ENCODE data around the gene MYOM1. TPM values are rescaled to one million over a fixed set of nuclear protein-coding genes. Genes with fewer than 3 reads are reported as not detected.

The MYOM1 gene
- total RNA-seq, 1 donor from 2014 or later: 1.1 TPM

- Mint-ChIP-seq H3K9me3 (ENCODE audit: low read depth) (peaks cover 13% of the 10 kb centered on the region), H3K27ac (no peak overlapping the region), H3K36me3 (ENCODE audit: insufficient read depth) (peaks cover 9% of the 10 kb centered on the region), H3K27me3 (no peaks in the 10 kb centered on the region), H3K4me3 (ENCODE audit: low read depth) (no peak overlapping the region), H3K4me1 (ENCODE audit: low read depth) (peaks cover 12% of the 10 kb centered on the region)
- TF ChIP-seq, protein P1, sequence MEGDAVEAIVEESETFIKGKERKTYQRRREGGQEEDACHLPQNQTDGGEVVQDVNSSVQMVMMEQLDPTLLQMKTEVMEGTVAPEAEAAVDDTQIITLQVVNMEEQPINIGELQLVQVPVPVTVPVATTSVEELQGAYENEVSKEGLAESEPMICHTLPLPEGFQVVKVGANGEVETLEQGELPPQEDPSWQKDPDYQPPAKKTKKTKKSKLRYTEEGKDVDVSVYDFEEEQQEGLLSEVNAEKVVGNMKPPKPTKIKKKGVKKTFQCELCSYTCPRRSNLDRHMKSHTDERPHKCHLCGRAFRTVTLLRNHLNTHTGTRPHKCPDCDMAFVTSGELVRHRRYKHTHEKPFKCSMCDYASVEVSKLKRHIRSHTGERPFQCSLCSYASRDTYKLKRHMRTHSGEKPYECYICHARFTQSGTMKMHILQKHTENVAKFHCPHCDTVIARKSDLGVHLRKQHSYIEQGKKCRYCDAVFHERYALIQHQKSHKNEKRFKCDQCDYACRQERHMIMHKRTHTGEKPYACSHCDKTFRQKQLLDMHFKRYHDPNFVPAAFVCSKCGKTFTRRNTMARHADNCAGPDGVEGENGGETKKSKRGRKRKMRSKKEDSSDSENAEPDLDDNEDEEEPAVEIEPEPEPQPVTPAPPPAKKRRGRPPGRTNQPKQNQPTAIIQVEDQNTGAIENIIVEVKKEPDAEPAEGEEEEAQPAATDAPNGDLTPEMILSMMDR (IDR thresholded peaks at IDR 0.05; ENCODE audit: unreplicated experiment): no peak
- DNase-seq (ENCODE audit: low spot score, unreplicated experiment): no peak
Measured at GRCh38 chr18:3056311-3056710, 163.5 kb downstream of the MYOM1 start.

- H3K36me3 Mint-ChIP-seq (ENCODE audit: insufficient read depth): peaks cover 9% of the 10 kb centered on the region
- DNase-seq (ENCODE audit: low spot score, unreplicated experiment): no peak
- peaks cover 16% of the 10 kb centered on the region for H3K4me1 Mint-ChIP-seq (ENCODE audit: low read depth)
- H3K4me3 Mint-ChIP-seq (ENCODE audit: low read depth): no peak overlapping the region
- TF ChIP-seq, protein P1 (IDR thresholded peaks at IDR 0.05; ENCODE audit: unreplicated experiment): no peak
- peaks cover 13% of the 10 kb centered on the region for H3K9me3 Mint-ChIP-seq (ENCODE audit: low read depth)
- no peaks in the 10 kb centered on the region for H3K27me3 Mint-ChIP-seq
- no peak overlapping the region for H3K27ac Mint-ChIP-seq
Measured at GRCh38 chr18:3055816-3056215, 164.0 kb downstream of the MYOM1 start.

GRCh38 chr18:3055186-3055728, 164.5 kb downstream of the MYOM1 start:
- peaks cover 9% of the 10 kb centered on the region for H3K36me3 Mint-ChIP-seq (ENCODE audit: insufficient read depth)
- no peaks in the 10 kb centered on the region for H3K27me3 Mint-ChIP-seq
- H3K9me3 Mint-ChIP-seq (ENCODE audit: low read depth): peaks cover 13% of the 10 kb centered on the region
- TF ChIP-seq, protein P1 (IDR thresholded peaks at IDR 0.05; ENCODE audit: unreplicated experiment): no peak
- no peak overlapping the region for H3K4me3 Mint-ChIP-seq (ENCODE audit: low read depth)
- no peak for DNase-seq (ENCODE audit: low spot score, unreplicated experiment)
- H3K4me1 Mint-ChIP-seq (ENCODE audit: low read depth): peaks cover 16% of the 10 kb centered on the region
- no peak overlapping the region for H3K27ac Mint-ChIP-seq

GRCh38 chr18:3054780-3055179, 165.0 kb downstream of the MYOM1 start:
- H3K27me3 Mint-ChIP-seq: no peaks in the 10 kb centered on the region
- no peak overlapping the region for H3K27ac Mint-ChIP-seq
- peaks cover 18% of the 10 kb centered on the region for H3K4me1 Mint-ChIP-seq (ENCODE audit: low read depth)
- peaks cover 9% of the 10 kb centered on the region for H3K36me3 Mint-ChIP-seq (ENCODE audit: insufficient read depth)
- TF ChIP-seq, protein P1 (IDR thresholded peaks at IDR 0.05; ENCODE audit: unreplicated experiment): no peak
- H3K9me3 Mint-ChIP-seq (ENCODE audit: low read depth): peaks cover 13% of the 10 kb centered on the region
- DNase-seq (ENCODE audit: low spot score, unreplicated experiment): no peak
- H3K4me3 Mint-ChIP-seq (ENCODE audit: low read depth): no peak overlapping the region

DNA sequence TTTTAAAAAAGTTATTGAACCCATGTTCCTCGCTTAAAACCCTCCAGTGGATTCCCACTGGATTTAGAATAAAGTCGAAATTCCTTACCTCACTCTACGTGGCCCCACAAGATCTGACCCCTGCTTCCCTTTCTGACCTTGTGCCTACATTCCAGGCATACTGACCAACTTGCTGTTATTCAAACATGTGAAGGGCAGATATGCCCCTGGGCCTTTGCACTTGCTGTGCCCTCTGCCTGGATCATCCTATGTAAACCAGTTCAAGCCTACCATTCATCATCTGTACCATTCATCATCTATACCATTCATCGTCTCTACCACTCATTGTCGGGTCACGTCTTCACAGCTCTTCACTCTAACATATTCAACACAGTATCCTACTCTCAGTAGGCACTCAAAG, 165.6 kb downstream of the MYOM1 start:
- DNase-seq (ENCODE audit: low spot score, unreplicated experiment): no peak
- no peak overlapping the region for H3K27ac Mint-ChIP-seq
- H3K4me1 Mint-ChIP-seq (ENCODE audit: low read depth): peaks cover 16% of the 10 kb centered on the region
- TF ChIP-seq, protein P1 (IDR thresholded peaks at IDR 0.05; ENCODE audit: unreplicated experiment): no peak
- H3K4me3 Mint-ChIP-seq (ENCODE audit: low read depth): no peak overlapping the region
- H3K36me3 Mint-ChIP-seq (ENCODE audit: insufficient read depth): peaks cover 9% of the 10 kb centered on the region
- H3K9me3 Mint-ChIP-seq (ENCODE audit: low read depth): peaks cover 13% of the 10 kb centered on the region
- H3K27me3 Mint-ChIP-seq: no peaks in the 10 kb centered on the region

Measured in progenitor cell of endocrine pancreas (in vitro differentiated cells).